ENCODE data around the gene GPR15LG.
A peak's percentile ranks its signal among the peaks of the same experiment; 100 is the strongest.

Gene GPR15LG

GRCh38 chr10:84155521-84155920 is 18.1 kb upstream of the GPR15LG start:
- no peaks in the 10 kb centered on the region for H3K9me3 ChIP-seq
- H3K27me3 ChIP-seq, result no peaks in the 10 kb centered on the region
- H3K36me3 ChIP-seq, result peaks cover 25% of the 10 kb centered on the region
- no peak for TF ChIP-seq CTCF (IDR thresholded peaks at IDR 0.05; ENCODE audit: low read depth, low read length)
- DNase-seq, result no peak
- no peak overlapping the region for H3K4me3 ChIP-seq (ENCODE audit: low read depth, low read length)
- H3K4me1 ChIP-seq, result no peaks in the 10 kb centered on the region

GRCh38 chr10:84156009-84156408 is 17.6 kb upstream of the GPR15LG start:
- no peak for TF ChIP-seq CTCF (IDR thresholded peaks at IDR 0.05; ENCODE audit: low read depth, low read length)
- Histone ChIP-seq H3K36me3 (peaks cover 20% of the 10 kb centered on the region), H3K27me3 (no peaks in the 10 kb centered on the region), H3K9me3 (no peaks in the 10 kb centered on the region), H3K4me1 (no peaks in the 10 kb centered on the region), H3K4me3 (ENCODE audit: low read depth, low read length) (no peak overlapping the region)
- DNase-seq, result no peak

- Histone ChIP-seq H3K4me1 (no peaks in the 10 kb centered on the region), H3K4me3 (ENCODE audit: low read depth, low read length) (no peak overlapping the region), H3K36me3 (peaks cover 16% of the 10 kb centered on the region), H3K9me3 (no peaks in the 10 kb centered on the region), H3K27me3 (no peaks in the 10 kb centered on the region)
- peak; percentile 24 for DNase-seq
- no peak for TF ChIP-seq CTCF (IDR thresholded peaks at IDR 0.05; ENCODE audit: low read depth, low read length)
Measured at GRCh38 chr10:84156768-84157167, 16.8 kb upstream of the GPR15LG start.

- Histone ChIP-seq H3K4me1 (no peaks in the 10 kb centered on the region), H3K9me3 (no peaks in the 10 kb centered on the region), H3K4me3 (ENCODE audit: low read depth, low read length) (no peak overlapping the region), H3K36me3 (peaks cover 5% of the 10 kb centered on the region), H3K27me3 (no peaks in the 10 kb centered on the region)
- no peak for TF ChIP-seq CTCF (IDR thresholded peaks at IDR 0.05; ENCODE audit: low read depth, low read length)
- DNase-seq, result no peak
Measured at GRCh38 chr10:84158061-84158460, 15.5 kb upstream of the GPR15LG start.

- TF ChIP-seq CTCF (IDR thresholded peaks at IDR 0.05; ENCODE audit: low read depth, low read length), result no peak
- Histone ChIP-seq H3K27me3 (no peaks in the 10 kb centered on the region), H3K9me3 (no peaks in the 10 kb centered on the region), H3K36me3 (peaks cover 2% of the 10 kb centered on the region), H3K4me3 (ENCODE audit: low read depth, low read length) (no peak overlapping the region), H3K4me1 (no peaks in the 10 kb centered on the region)
- no peak for DNase-seq
Measured at GRCh38 chr10:84158550-84158949, 15.1 kb upstream of the GPR15LG start.

GRCh38 chr10:84159076-84159685 is 14.4 kb upstream of the GPR15LG start:
- no peak for TF ChIP-seq CTCF (IDR thresholded peaks at IDR 0.05; ENCODE audit: low read depth, low read length)
- no peaks in the 10 kb centered on the region for H3K27me3 ChIP-seq
- no peak for DNase-seq
- no peaks in the 10 kb centered on the region for H3K4me1 ChIP-seq
- no peak overlapping the region for H3K4me3 ChIP-seq (ENCODE audit: low read depth, low read length)
- no peaks in the 10 kb centered on the region for H3K9me3 ChIP-seq
- no peaks in the 10 kb centered on the region; the same call in 1 of the 2 replicates for H3K36me3 ChIP-seq
